HepG2 (cell line): ENCODE measurements around the gene TPM3. TPM values are rescaled to one million over a fixed set of nuclear protein-coding genes. Genes with fewer than 3 reads are reported as not detected.

Experiments
- ATAC-seq: fragments of 200-7000 bp; cut with Tn5 transposase; 3 replicates; pipeline ENCODE4 v1.9.1; 2020; ENCODE audit warnings: mild to moderate bottlenecking, moderate library complexity
- BruUV-seq: library from RNA; stranded (reverse); fragments of 400-500 nt; replicated peaks from 2 replicates; lab custom pipeline; 2021; lab: Mats Ljungman, UMichigan
- CTCF ChIA-PET: fragments of 300-600 bp; formaldehyde crosslinking; extraction: SDS; loops from one replicate; lab custom pipeline; 2021; ENCODE audit warnings: low total read pairs, inconsistent platforms, low intra/inter-chr PET ratio; lab: Yijun Ruan, JAX
- POLR2A ChIA-PET: fragments of 350-600 bp; sonication (Branson Sonifier 250); formaldehyde crosslinking; loops from one replicate; lab custom pipeline; 2020; ENCODE audit warnings: antibody characterized with exemption, inconsistent platforms; lab: Yijun Ruan, JAX
- DNase-seq: peaks from one replicate; pipeline ENCODE4 v3.0.0-alpha.2; 2015; ENCODE audit warnings: low spot score
- FAIRE-seq: peaks from 3 replicates; lab custom pipeline; 2011; peaks lifted over from hg19 to GRCh38; lab: Jason Lieb, UNC
- H2AFZ ChIP-seq: one replicate; pipeline ENCODE4 v1.6.1; 2011; ENCODE audit warnings: low read length, inconsistent platforms
- H3K27ac ChIP-seq: fragments of 300-600 bp; 3 replicates; pipeline ENCODE4 v1.8.0; 2011; ENCODE audit warnings: mixed run types, mild to moderate bottlenecking, mixed read lengths, low read length, inconsistent platforms; ENCODE audit not compliant: insufficient read depth; ENCODE audit errors: extremely low read length
- H3K27me3 ChIP-seq, 2 experiments: fragments of 200-600 bp in 1 of 2; 2 replicates in 1 of 2; 3 replicates in 1 of 2; pipeline versions ENCODE4 v1.6.0 to v1.8.0; 2011; ENCODE audit warnings: low read length in 2 of 2, mild to moderate bottlenecking in 2 of 2, moderate library complexity in 2 of 2, inconsistent platforms in 1 of 2; ENCODE audit not compliant: insufficient read depth in 2 of 2, control insufficient read depth in 1 of 2
- H3K36me3 ChIP-seq, 2 experiments: fragments of 200-600 bp in 1 of 2; replicated peaks in 1 of 2; 2 replicates in 1 of 2; 3 replicates in 1 of 2; pipeline versions ENCODE4 v1.5.1 to v1.8.0; 2011; ENCODE audit warnings: low read length in 2 of 2, inconsistent platforms in 1 of 2; ENCODE audit not compliant: insufficient read depth in 2 of 2, control insufficient read depth in 1 of 2
- H3K4me1 ChIP-seq: 2 replicates; pipeline ENCODE4 v1.5.1; 2012; ENCODE audit warnings: low read length, inconsistent platforms; ENCODE audit not compliant: insufficient read depth
- H3K4me2 ChIP-seq: 2 replicates; pipeline ENCODE4 v1.6.0; 2011; ENCODE audit warnings: low read depth, low read length, inconsistent platforms
- H3K4me3 ChIP-seq, 3 experiments: fragments of 200-600 bp in 1 of 3; sonication (generic), shearing (Covaris generic) in 1 of 3; replicated peaks in 1 of 3; 2 replicates each; pipeline ENCODE4 v1.5.1; 2011 to 2016; ENCODE audit warnings: low read length in 3 of 3, inconsistent platforms in 2 of 3, low read depth in 2 of 3, mild to moderate bottlenecking in 2 of 3, control low read depth in 1 of 3, mixed read lengths in 1 of 3; ENCODE audit not compliant: insufficient read depth in 1 of 3
- H3K79me2 ChIP-seq: one replicate; pipeline ENCODE4 v1.6.1; 2011; ENCODE audit warnings: low read length, inconsistent platforms; ENCODE audit not compliant: insufficient read depth
- H3K9ac ChIP-seq: 2 replicates; pipeline ENCODE4 v1.6.0; 2011; ENCODE audit warnings: mild to moderate bottlenecking, low read depth, low read length, inconsistent platforms; ENCODE audit not compliant: insufficient read depth
- H3K9me3 ChIP-seq: 2 replicates; pipeline ENCODE4 v1.5.1; 2012; ENCODE audit warnings: mild to moderate bottlenecking, low read length
- H4K20me1 ChIP-seq: 2 replicates; pipeline ENCODE4 v1.6.0; 2011; ENCODE audit warnings: inconsistent platforms, mild to moderate bottlenecking, low read length, moderate library complexity; ENCODE audit not compliant: insufficient read depth
- ATF7-NPFF ChIP-seq: sonication (generic); formaldehyde crosslinking; IDR thresholded peaks from 2 replicates; pipeline ENCODE4 v1.8.1; 2023; ENCODE audit warnings: mild to moderate bottlenecking, low read depth, missing genetic modification reagents, moderate library complexity
- FOSL2 ChIP-seq: sonication (generic); formaldehyde crosslinking; IDR thresholded peaks from 2 replicates; pipeline ENCODE4 v1.4.0; 2020; ENCODE audit warnings: missing genetic modification reagents
- HDAC1 ChIP-seq: sonication (generic); formaldehyde crosslinking; IDR thresholded peaks from 2 replicates; pipeline ENCODE4 v1.5.1; 2020; ENCODE audit warnings: mild to moderate bottlenecking, missing genetic modification reagents
- KLF13 ChIP-seq: sonication (generic); formaldehyde crosslinking; IDR thresholded peaks from 2 replicates; pipeline ENCODE4 v1.4.0; 2020; ENCODE audit warnings: mild to moderate bottlenecking, missing genetic modification reagents
- MLX ChIP-seq: IDR thresholded peaks from 2 replicates; pipeline ENCODE4 v1.6.1; 2016
- MTERF4 ChIP-seq: sonication (generic); formaldehyde crosslinking; IDR thresholded peaks from 2 replicates; pipeline ENCODE4 v1.8.0; 2023; ENCODE audit warnings: mild to moderate bottlenecking, missing genetic modification reagents
- NRL ChIP-seq: sonication (generic); formaldehyde crosslinking; IDR thresholded peaks from 2 replicates; pipeline ENCODE4 v1.5.0; 2020; ENCODE audit warnings: missing genetic modification reagents, mild to moderate bottlenecking, moderate library complexity, borderline replicate concordance
- POLR2A ChIP-seq, 2 experiments: IDR thresholded peaks; 2 replicates each; pipeline ENCODE4 v1.6.1; 2011; ENCODE audit warnings: low read depth in 2 of 2, low read length in 2 of 2, mild to moderate bottlenecking in 1 of 2, moderate library complexity in 1 of 2; ENCODE audit not compliant: insufficient read depth in 1 of 2
- POLR2AphosphoS5 ChIP-seq: IDR thresholded peaks from 2 replicates; pipeline ENCODE4 v1.6.1; 2012; ENCODE audit warnings: low read depth, low read length
- SAP130 ChIP-seq: IDR thresholded peaks from 2 replicates; pipeline ENCODE4 v1.6.1; 2016; ENCODE audit warnings: low read depth
- SIX4 ChIP-seq: sonication (generic); formaldehyde crosslinking; IDR thresholded peaks from 2 replicates; pipeline ENCODE4 v1.4.0; 2020; ENCODE audit warnings: missing genetic modification reagents
- SP5 ChIP-seq: IDR thresholded peaks from 2 replicates; pipeline ENCODE4 v1.6.1; 2016; ENCODE audit warnings: low read depth, borderline replicate concordance
- XRCC5 ChIP-seq: fragments of 200-400 bp; formaldehyde crosslinking; optimal IDR thresholded peaks from 2 replicates; pipeline ENCODE3; 2017; ENCODE audit warnings: mild to moderate bottlenecking, low read length
- ZNF18 ChIP-seq: sonication (generic); formaldehyde crosslinking; IDR thresholded peaks from 2 replicates; pipeline ENCODE4 v1.8.0; 2022; ENCODE audit warnings: mild to moderate bottlenecking, missing genetic modification reagents; ENCODE audit not compliant: insufficient replicate concordance
- ZNF446 ChIP-seq: sonication (generic); formaldehyde crosslinking; IDR thresholded peaks from 2 replicates; pipeline ENCODE4 v1.5.0; 2020; ENCODE audit warnings: mild to moderate bottlenecking, missing genetic modification reagents
- WGBS: methylation state at CpG from one replicate; pipeline ENCODE4 v1.1.6; 2017; ENCODE audit warnings: low lambda C conversion rate; 5-methylcytosine and 5-hydroxymethylcytosine counted together
- in situ Hi-C: cut with HindIII; loops from 2 replicates; pipeline ENCODE4 v1.10.0; 2017; ENCODE audit warnings: low pct_unique_long_range_greater_than_20kb; ENCODE audit not compliant: extremely low pct_ligation_motif_present
- intact Hi-C: fragments of 100-400 bp; cut with micrococcal nuclease; formaldehyde crosslinking; loops from one replicate; pipeline ENCODE4 v1.10.0; 2022; ENCODE audit not compliant: unreplicated experiment
- polyA plus RNA-seq, 8 experiments: library from polyadenylated mRNA; depleted of rRNA in 3 of 8; stranded (reverse) in 7 of 8; unstranded in 1 of 8; fragments of >200 nt; fragmentation: Illumina TruSeq in 4 of 8; extraction: Trizol in 4 of 8; gene quantifications; 2 replicates each; pipeline versions ENCODE4 v1.2.1 to v1.2.3, GENCODE V29; 2011 to 2016; ENCODE audit warnings: low read depth in 4 of 8, missing spikeins in 1 of 8, mixed read lengths in 1 of 8; ENCODE audit not compliant: insufficient read depth in 1 of 8
- total RNA-seq, 5 experiments: library from RNA; depleted of rRNA; stranded (reverse); fragments of >200 nt; fragmentation: Illumina TruSeq; extraction: Trizol; gene quantifications; 2 replicates each; pipeline ENCODE4 v1.2.3, GENCODE V29; 2016; ENCODE audit warnings: low read depth in 1 of 5

Gene TPM3
- total and polyA plus RNA-seq, 2 of the 13 experiments (the other 11 are each of a cell fraction or from before 2014, with no cell fraction given), result 160 to 307 TPM

- Histone ChIP-seq H3K36me3 (peaks cover 18 to 58% of the 10 kb centered on the region in 2 experiments), H3K9ac (no peak overlapping the region), H3K4me3 (no peak overlapping the region), H3K9me3 (no peaks in the 10 kb centered on the region), H3K27me3 (no peaks in the 10 kb centered on the region), H2AFZ (no peak overlapping the region), H4K20me1 (no peaks in the 10 kb centered on the region; the same call in 1 of the 2 replicates), H3K27ac (no peak overlapping the region), H3K4me1 (no peaks in the 10 kb centered on the region), H3K4me2 (no peak overlapping the region), H3K79me2 (no peaks in the 10 kb centered on the region)
- intact Hi-C loops (no loop called here), in situ Hi-C loops (no loop called here)
- no peak for TF ChIP-seq KLF13 (CRISPR knock-in tag)
- FAIRE-seq, result no peak
- ATAC-seq, result no peak
- no TSS peak for BruUV-seq
- CTCF ChIA-PET, result no interaction called here
- WGBS, result 96% methylated on average over 8 of the region's 8 CpGs
- DNase-seq, result no peak
- POLR2A ChIA-PET, result no interaction called here
Observed at GRCh38 chr1:154158307-154159125, 33.4 kb downstream of the TPM3 start.

- FAIRE-seq, result no peak
- Histone ChIP-seq H3K27me3 (no peaks in the 10 kb centered on the region), H3K4me1 (no peaks in the 10 kb centered on the region), H3K9me3 (no peaks in the 10 kb centered on the region), H2AFZ (no peak overlapping the region), H3K9ac (no peak overlapping the region), H3K4me3 (no peak overlapping the region), H3K36me3 (peaks cover 18 to 50% of the 10 kb centered on the region in 2 experiments), H3K27ac (no peak overlapping the region), H3K79me2 (no peaks in the 10 kb centered on the region), H4K20me1 (no peaks in the 10 kb centered on the region; the same call in 1 of the 2 replicates), H3K4me2 (no peak overlapping the region)
- CTCF ChIA-PET, result no interaction called here
- in situ Hi-C loops (no loop called here), intact Hi-C loops (no loop called here)
- BruUV-seq, result no TSS peak
- POLR2A ChIA-PET, result no interaction called here
- 95% methylated on average over 6 of the region's 7 CpGs for WGBS
- DNase-seq, result no peak
- no peak for ATAC-seq
- TF ChIP-seq SIX4 (CRISPR knock-in tag) (no peak), MTERF4 (CRISPR knock-in tag) (no peak), SAP130 (no peak), MLX (CRISPR knock-in tag) (no peak), ZNF446 (CRISPR knock-in tag) (no peak), XRCC5 (no peak), ATF7-NPFF (CRISPR knock-in tag) (no peak), SP5 (CRISPR knock-in tag) (no peak), NRL (no peak), ZNF18 (CRISPR knock-in tag) (no peak), POLR2AphosphoS5 (no peak), POLR2A (IDR thresholded peaks at IDR 0.05; ENCODE audit: insufficient read depth in 1 of 2, low read depth in 2 of 2, low read length in 2 of 2) (no peak), HDAC1 (CRISPR knock-in tag) (no peak), FOSL2 (CRISPR knock-in tag) (no peak)
Observed at GRCh38 chr1:154157520-154158306, 34.2 kb downstream of the TPM3 start.
